Nephron (organoid): Measurements from ENCODE around the gene KCNQ5.
"Not testable (repeated sequence)": the region's sequence is repeated elsewhere in the genome, so short reads cannot be mapped to it uniquely, and the experiment has no call there.

ENCODE experiments used
- H3K27ac Mint-ChIP-seq, 3 experiments: 2 replicates each; pipeline ENCODE4 v1.8.0; 2020; ENCODE audit warnings: mixed read lengths in 3 of 3, mild to moderate bottlenecking in 2 of 3, moderate library complexity in 1 of 3
- H3K27me3 Mint-ChIP-seq: 2 replicates; pipeline ENCODE4 v1.8.0; 2021; ENCODE audit warnings: low read depth, mild to moderate bottlenecking, moderate library complexity, mixed read lengths
- H3K36me3 Mint-ChIP-seq: 2 replicates; pipeline ENCODE4 v1.8.0; 2020; ENCODE audit warnings: low read depth, mixed read lengths
- H3K4me1 Mint-ChIP-seq: 2 replicates; pipeline ENCODE4 v1.8.0; 2020; ENCODE audit warnings: mixed read lengths
- H3K4me3 Mint-ChIP-seq, 3 experiments: 2 replicates each; pipeline ENCODE4 v1.8.0; 2020; ENCODE audit warnings: mild to moderate bottlenecking in 3 of 3, mixed read lengths in 3 of 3, moderate library complexity in 2 of 3
- H3K9me3 Mint-ChIP-seq: 2 replicates; pipeline ENCODE4 v1.8.0; 2020; ENCODE audit warnings: mixed read lengths
- TF ChIP-seq, protein P1 (sequence below), 3 experiments: fragments of 200-600 bp; sonication (generic); IDR thresholded peaks; one replicate each; pipeline ENCODE4 v1.5.0; 2021; ENCODE audit warnings: antibody characterized with exemption in 3 of 3; ENCODE audit not compliant: unreplicated experiment in 3 of 3

Gene KCNQ5

DNA sequence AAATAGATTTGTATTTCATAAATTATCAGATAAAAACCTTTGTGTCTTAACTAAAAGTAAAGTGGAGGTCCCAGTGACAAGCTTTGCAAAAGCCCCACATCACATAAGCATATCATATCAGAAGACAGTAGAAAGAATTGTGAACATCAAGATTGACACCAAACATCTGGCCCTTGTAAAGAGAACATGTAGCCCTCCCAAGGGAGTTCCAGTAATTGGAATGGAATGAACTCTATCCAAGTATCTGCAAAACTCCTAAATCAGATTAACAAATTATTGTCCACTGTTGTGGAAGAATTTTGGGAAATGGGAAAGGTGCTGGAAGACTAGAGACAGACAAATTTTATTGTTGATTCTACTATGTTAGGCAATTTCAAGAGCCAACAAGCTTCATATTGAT is 268.8 kb downstream of the KCNQ5 start:
- H3K36me3 Mint-ChIP-seq: peaks cover 4% of the 10 kb centered on the region
- H3K4me3 Mint-ChIP-seq: no peak overlapping the region
- peaks cover 6% of the 10 kb centered on the region for H3K9me3 Mint-ChIP-seq
- TF ChIP-seq, protein P1, sequence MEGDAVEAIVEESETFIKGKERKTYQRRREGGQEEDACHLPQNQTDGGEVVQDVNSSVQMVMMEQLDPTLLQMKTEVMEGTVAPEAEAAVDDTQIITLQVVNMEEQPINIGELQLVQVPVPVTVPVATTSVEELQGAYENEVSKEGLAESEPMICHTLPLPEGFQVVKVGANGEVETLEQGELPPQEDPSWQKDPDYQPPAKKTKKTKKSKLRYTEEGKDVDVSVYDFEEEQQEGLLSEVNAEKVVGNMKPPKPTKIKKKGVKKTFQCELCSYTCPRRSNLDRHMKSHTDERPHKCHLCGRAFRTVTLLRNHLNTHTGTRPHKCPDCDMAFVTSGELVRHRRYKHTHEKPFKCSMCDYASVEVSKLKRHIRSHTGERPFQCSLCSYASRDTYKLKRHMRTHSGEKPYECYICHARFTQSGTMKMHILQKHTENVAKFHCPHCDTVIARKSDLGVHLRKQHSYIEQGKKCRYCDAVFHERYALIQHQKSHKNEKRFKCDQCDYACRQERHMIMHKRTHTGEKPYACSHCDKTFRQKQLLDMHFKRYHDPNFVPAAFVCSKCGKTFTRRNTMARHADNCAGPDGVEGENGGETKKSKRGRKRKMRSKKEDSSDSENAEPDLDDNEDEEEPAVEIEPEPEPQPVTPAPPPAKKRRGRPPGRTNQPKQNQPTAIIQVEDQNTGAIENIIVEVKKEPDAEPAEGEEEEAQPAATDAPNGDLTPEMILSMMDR (IDR thresholded peaks at IDR 0.05; ENCODE audit: unreplicated experiment in 3 of 3): no peak
- no peaks in the 10 kb centered on the region for H3K27me3 Mint-ChIP-seq
- no peak overlapping the region for H3K27ac Mint-ChIP-seq
- H3K4me1 Mint-ChIP-seq: no peaks in the 10 kb centered on the region

DNA sequence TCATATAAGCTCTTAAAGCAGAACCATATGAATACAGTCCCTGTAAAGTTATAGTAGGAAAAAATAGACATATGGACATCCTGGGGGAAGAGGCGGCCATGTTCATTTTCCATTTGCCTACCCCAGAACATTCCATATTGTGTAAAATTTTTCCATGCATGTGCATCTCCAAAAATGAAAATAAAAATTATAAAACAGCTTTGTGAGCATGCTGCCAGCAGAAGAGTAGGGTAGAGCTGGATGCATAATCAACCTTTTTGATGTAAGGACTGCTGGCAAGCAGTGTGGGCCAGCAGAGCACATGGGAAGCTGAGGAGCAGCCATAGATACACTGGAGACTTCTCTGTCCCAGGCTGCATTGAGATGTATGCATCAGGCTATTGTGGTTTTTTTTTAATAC is 271.0 kb downstream of the KCNQ5 start:
- no peaks in the 10 kb centered on the region for H3K36me3 Mint-ChIP-seq
- H3K9me3 Mint-ChIP-seq: peaks cover 3% of the 10 kb centered on the region
- no peak overlapping the region for H3K27ac Mint-ChIP-seq
- no peak overlapping the region for H3K4me3 Mint-ChIP-seq
- no peaks in the 10 kb centered on the region for H3K4me1 Mint-ChIP-seq
- TF ChIP-seq, protein P1 (IDR thresholded peaks at IDR 0.05; ENCODE audit: unreplicated experiment in 3 of 3): no peak
- peaks cover 4% of the 10 kb centered on the region for H3K27me3 Mint-ChIP-seq

DNA sequence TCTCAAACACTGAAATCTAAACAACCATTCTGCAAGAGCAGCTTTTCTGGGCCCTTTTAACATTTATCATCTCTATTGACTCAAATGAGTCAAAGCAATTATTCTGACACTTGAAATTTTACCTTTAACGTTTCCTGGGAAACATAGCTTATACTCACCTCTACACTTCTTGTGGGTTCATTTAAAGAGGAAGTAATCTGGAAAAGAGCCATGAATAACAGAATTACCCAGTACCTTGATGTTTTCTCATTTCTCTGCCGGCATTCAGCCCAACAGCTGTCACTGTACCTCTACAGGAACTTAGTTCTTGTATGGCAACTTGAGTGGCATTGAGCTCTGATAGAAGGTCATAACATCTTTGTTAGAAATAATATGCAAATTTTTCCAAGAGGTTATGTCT is 272.2 kb downstream of the KCNQ5 start:
- Mint-ChIP-seq H3K27me3 (peaks cover 4% of the 10 kb centered on the region), H3K4me3 (no peak overlapping the region), H3K9me3 (peaks cover 7% of the 10 kb centered on the region), H3K36me3 (no peaks in the 10 kb centered on the region), H3K27ac (no peak overlapping the region), H3K4me1 (no peaks in the 10 kb centered on the region)
- TF ChIP-seq, protein P1 (IDR thresholded peaks at IDR 0.05; ENCODE audit: unreplicated experiment in 3 of 3): no peak

DNA sequence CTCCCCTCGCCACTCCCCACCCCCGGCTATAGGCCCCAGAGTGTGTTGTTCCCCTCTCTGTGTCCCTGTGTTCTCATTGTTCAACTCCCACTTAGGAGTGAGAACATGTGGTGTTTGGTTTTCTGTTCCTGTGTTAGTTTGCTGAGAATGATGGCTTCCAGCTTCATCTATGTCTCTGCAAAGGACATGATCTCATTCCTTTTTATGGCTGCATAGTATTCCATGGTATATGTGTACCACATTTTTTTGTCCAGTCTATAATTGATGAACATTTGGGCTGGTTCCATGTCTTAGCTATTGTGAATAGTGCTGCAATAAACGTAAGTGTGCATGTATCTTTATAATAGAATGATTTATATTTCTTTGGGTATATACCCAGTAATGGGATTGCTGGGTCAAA is 276.4 kb downstream of the KCNQ5 start:
- not testable (repeated sequence) for H3K4me1 Mint-ChIP-seq, H3K4me3 Mint-ChIP-seq, H3K27ac Mint-ChIP-seq, H3K36me3 Mint-ChIP-seq, H3K27me3 Mint-ChIP-seq, H3K9me3 Mint-ChIP-seq

DNA sequence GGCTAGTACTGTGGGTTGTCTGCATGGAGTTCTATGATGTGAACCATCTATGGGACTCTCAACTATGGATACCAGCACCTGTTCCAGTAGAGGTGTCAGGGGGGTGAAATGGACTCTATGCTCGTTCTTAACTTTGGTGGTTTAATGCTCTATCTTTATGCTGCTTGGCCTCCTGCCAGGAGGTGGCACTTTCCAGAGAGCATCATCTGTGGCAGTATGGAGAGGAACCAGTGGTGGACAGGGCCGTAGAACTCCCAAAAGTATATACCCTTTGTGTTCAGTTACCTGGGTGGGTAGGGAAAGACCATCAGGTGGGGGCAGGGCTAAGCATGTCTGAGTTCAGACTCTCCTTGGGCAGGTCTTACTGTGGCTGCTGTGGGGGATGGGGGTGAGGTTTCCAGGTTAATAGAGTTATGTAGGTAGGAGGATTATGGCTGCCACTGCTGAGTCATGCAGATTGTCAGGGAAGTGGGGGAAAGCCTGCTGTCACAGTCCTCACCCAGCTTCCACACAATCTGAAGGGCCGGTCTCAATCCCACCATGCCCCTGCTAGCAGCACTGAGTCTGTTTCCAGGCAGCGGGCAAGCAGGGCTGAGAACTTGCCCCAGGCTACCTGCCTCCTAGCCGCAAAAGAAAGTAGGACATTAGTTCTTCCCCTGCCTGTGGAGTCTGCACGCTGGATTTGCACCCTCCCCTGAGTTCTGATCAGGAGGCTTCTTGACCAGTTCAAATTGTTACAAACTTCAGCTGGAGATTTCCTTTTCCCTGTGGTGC is 284.0 kb downstream of the KCNQ5 start:
- Mint-ChIP-seq H3K36me3 (no peaks in the 10 kb centered on the region), H3K4me1 (no peaks in the 10 kb centered on the region), H3K9me3 (no peaks in the 10 kb centered on the region), H3K4me3 (no peak overlapping the region), H3K27ac (no peak overlapping the region), H3K27me3 (no peaks in the 10 kb centered on the region)
- TF ChIP-seq, protein P1 (IDR thresholded peaks at IDR 0.05; ENCODE audit: unreplicated experiment in 3 of 3): no peak

DNA sequence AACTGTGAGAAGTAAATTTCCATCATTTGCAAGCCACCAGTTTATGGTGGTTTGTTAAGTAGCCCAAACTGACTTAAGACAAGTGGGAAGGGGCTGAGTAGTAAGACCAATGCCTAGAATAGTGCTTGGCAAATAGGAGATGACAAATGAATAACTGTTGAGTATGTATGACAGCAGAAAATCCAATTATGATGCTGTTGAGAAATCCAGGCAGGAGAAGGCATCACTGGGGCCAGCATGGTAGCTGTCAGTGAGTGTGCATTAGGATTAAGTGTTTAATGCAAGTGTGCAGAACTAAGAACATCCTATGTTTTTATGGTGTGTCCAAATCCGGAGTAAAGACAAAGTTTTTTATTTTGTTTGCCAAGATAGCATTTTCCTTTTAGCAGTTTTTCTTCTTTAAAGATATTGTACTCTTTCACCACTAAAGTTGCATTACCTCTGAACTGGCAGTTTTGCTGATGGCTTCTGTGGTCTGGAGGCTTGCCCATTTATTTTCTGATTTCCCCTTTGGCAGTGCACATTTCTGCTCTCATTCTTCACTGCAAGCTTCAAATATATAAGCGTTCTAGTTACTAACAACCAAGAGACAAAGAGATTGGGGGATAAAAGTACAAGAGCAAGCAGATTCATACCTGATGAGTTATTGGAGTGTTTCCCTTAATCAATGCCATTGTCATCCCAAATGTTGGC is 289.7 kb downstream of the KCNQ5 start:
- H3K4me1 Mint-ChIP-seq: no peaks in the 10 kb centered on the region

More for the DNA sequence above, 289.7 kb downstream of the KCNQ5 start:
- H3K27ac Mint-ChIP-seq: no peak overlapping the region
- TF ChIP-seq, protein P1 (IDR thresholded peaks at IDR 0.05; ENCODE audit: unreplicated experiment in 3 of 3): no peak
- no peaks in the 10 kb centered on the region for H3K36me3 Mint-ChIP-seq
- no peaks in the 10 kb centered on the region for H3K27me3 Mint-ChIP-seq
- H3K4me3 Mint-ChIP-seq: no peak overlapping the region
- H3K9me3 Mint-ChIP-seq: no peaks in the 10 kb centered on the region
